Pancreas (tissue), 10 donors: ENCODE results near the gene CYP26B1. TPM values are rescaled to one million over a fixed set of nuclear protein-coding genes. Genes with fewer than 3 reads are reported as not detected.

Experiments
- ATAC-seq, 4 donors: fragments of 200-7000 bp; cut with Tn5 transposase; one replicate each; pipeline versions ENCODE4 v1.8.0 to v1.9.1; 2020; ENCODE audit warnings: mild to moderate bottlenecking in 4 of 4, moderate library complexity in 4 of 4
- DNase-seq, 6 donors: peaks; one replicate each; pipeline ENCODE4 v3.0.0-alpha.2; 2020
- FAIRE-seq: peaks from 2 replicates; lab custom pipeline; 2012; peaks lifted over from hg19 to GRCh38; lab: Jason Lieb, UNC
- H3K27ac ChIP-seq, 4 donors: fragments of 200-600 bp; sonication (generic); 1 replicate in 3 of 4; 2 replicates in 1 of 4; pipeline versions ENCODE4 v1.5.0 to v1.8.0; 2020
- H3K27me3 ChIP-seq, 4 donors: fragments of 200-600 bp; one replicate each; pipeline ENCODE4 v1.8.0; 2021
- H3K36me3 ChIP-seq, 3 donors: fragments of 200-600 bp; sonication (generic) in 1 of 3; one replicate each; pipeline versions ENCODE4 v1.5.0 to v1.8.0; 2020 to 2021
- H3K4me1 ChIP-seq, 3 donors: fragments of 200-600 bp; one replicate each; pipeline ENCODE4 v1.8.0; 2021
- H3K4me3 ChIP-seq, 4 donors: fragments of 200-600 bp; sonication (generic) in 2 of 4; one replicate each; pipeline versions ENCODE4 v1.5.0 to v1.8.0; 2020 to 2021
- H3K9me3 ChIP-seq, 4 donors: fragments of 200-600 bp; one replicate each; pipeline ENCODE4 v1.8.0; 2021
- WGBS, 2 donors: extraction: QIAGEN DNeasy Blood & Tissue Kit; methylation state at CpG; one replicate each; pipeline ENCODE4 v1.1.7; 2013; 5-methylcytosine and 5-hydroxymethylcytosine counted together
- intact Hi-C, 3 donors: fragments of 100-400 bp; cut with DNase I; formaldehyde crosslinking; loops; one replicate each; pipeline versions ENCODE4 v1.11.1 to v1.14.2; 2022
- polyA plus RNA-seq, 2 donors: library from polyadenylated mRNA; stranded (reverse); fragments of 200-250 nt; gene quantifications; one replicate each; pipeline ENCODE4 v1.2.3, GENCODE V29; 2013
- total RNA-seq, 6 donors: library from RNA; stranded (reverse); fragmentation: NEBNext Ultra II Directional in 4 of 6; extraction: Animal tissue kit (Norgen Biotek cat#: 25700) in 4 of 6; gene quantifications; one replicate each; pipeline versions ENCODE4 v1.2.1 to v1.2.4, GENCODE V29; 2021 to 2023
- TF ChIP-seq, protein P1 (sequence below), 4 donors: fragments of 200-600 bp; sonication (generic) in 3 of 4; IDR thresholded peaks; one replicate each; pipeline versions ENCODE4 v1.5.0 to v1.8.0; 2021; ENCODE audit warnings: antibody characterized with exemption in 4 of 4
- donor health status: healthy with polysubstance abuse.
- donor health status: DM: no; HTN: no; CAD: no; lungs with moderate emphysema.
- donor health status: DM: no; HTN: no; CAD: no.
- donor health status: control.
- donor health status: control.
- donor health status: Bipolar disorder and iron deficiency.
- donor health status: DM: yes; HTN: yes; CAD: no.
- donor health status: DM: no; HTN: no; CAD: no.
- donor health status: DM: no; HTN: no; CAD: no.
- donor health status: DM: yes; HTN: yes; CAD: no.

The CYP26B1 gene
- total and polyA plus RNA-seq, 8 donors, result 0.16 to 1.3 (median 0.46) TPM

GRCh38 chr2:72156872-72157271 is 9.2 kb upstream of the CYP26B1 start:
- no peak for ATAC-seq
- Histone ChIP-seq H3K9me3 (no peaks in the 10 kb centered on the region), H3K4me1 (no peaks in the 10 kb centered on the region), H3K27me3 (no peaks in the 10 kb centered on the region), H3K4me3 (no peak overlapping the region), H3K36me3 (no peaks in the 10 kb centered on the region), H3K27ac (no peak overlapping the region)
- no peak for DNase-seq
- WGBS, 2 donors, result 45 to 50% methylated on average over 2 of the region's 2 CpGs
- intact Hi-C loops, result loop anchor here in 1 of 3 donors (10.0 kb wide), 1 partner anchor 418 kb away; no protein-coding TSS in a partner anchor
- TF ChIP-seq, protein P1, sequence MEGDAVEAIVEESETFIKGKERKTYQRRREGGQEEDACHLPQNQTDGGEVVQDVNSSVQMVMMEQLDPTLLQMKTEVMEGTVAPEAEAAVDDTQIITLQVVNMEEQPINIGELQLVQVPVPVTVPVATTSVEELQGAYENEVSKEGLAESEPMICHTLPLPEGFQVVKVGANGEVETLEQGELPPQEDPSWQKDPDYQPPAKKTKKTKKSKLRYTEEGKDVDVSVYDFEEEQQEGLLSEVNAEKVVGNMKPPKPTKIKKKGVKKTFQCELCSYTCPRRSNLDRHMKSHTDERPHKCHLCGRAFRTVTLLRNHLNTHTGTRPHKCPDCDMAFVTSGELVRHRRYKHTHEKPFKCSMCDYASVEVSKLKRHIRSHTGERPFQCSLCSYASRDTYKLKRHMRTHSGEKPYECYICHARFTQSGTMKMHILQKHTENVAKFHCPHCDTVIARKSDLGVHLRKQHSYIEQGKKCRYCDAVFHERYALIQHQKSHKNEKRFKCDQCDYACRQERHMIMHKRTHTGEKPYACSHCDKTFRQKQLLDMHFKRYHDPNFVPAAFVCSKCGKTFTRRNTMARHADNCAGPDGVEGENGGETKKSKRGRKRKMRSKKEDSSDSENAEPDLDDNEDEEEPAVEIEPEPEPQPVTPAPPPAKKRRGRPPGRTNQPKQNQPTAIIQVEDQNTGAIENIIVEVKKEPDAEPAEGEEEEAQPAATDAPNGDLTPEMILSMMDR (IDR thresholded peaks at IDR 0.05), result no peak
- FAIRE-seq, result no peak

DNA sequence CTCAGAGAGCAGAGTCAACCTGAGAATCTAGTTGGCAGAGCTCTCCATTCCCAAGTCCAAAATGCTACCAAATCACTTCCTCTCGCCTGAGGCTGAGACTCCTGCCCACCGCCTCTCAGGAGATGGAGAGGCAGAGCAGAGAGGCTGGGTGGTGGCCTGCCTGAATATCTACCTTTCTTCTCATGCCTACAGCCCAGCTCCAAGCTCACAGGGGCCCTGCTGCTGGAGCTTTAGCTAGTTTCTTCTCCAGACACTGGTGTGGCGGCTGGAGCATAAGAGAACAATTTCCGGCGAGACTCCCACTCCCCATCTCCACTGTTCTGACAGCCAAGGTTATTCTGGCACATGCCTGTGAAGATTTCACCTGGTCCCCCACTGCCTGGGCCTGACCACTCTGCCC is 8.1 kb upstream of the CYP26B1 start:
- no peak overlapping the region for H3K4me3 ChIP-seq
- no peak for DNase-seq
- intact Hi-C loops, result loop anchor here in 1 of 3 donors (10.0 kb wide), 1 partner anchor 419 kb away; no protein-coding TSS in a partner anchor
- no peak overlapping the region for H3K27ac ChIP-seq
- ATAC-seq, result no peak
- WGBS, 2 donors, result 73 to 83% methylated on average over 5 of the region's 5 CpGs
- no peaks in the 10 kb centered on the region for H3K4me1 ChIP-seq
- FAIRE-seq, result no peak
- H3K9me3 ChIP-seq, result no peaks in the 10 kb centered on the region
- H3K27me3 ChIP-seq, result no peaks in the 10 kb centered on the region
- TF ChIP-seq, protein P1 (IDR thresholded peaks at IDR 0.05), result no peak
- H3K36me3 ChIP-seq, result no peaks in the 10 kb centered on the region

- peaks cover 0 to under 1% (median 0%) of the 10 kb centered on the region in 3 donors for H3K4me1 ChIP-seq
- TF ChIP-seq, protein P1 (IDR thresholded peaks at IDR 0.05), result no peak
- FAIRE-seq (no peak), ATAC-seq (no peak), DNase-seq (no peak)
- 67 to 76% methylated on average over 3 of the region's 3 CpGs for WGBS, 2 donors
- intact Hi-C loops, result loop anchor here in 1 of 3 donors (10.0 kb wide), 1 partner anchor 420 kb away; no protein-coding TSS in a partner anchor
- no peak overlapping the region for H3K27ac ChIP-seq
- H3K36me3 ChIP-seq, result no peaks in the 10 kb centered on the region
- no peak overlapping the region for H3K4me3 ChIP-seq
- no peaks in the 10 kb centered on the region for H3K9me3 ChIP-seq
- H3K27me3 ChIP-seq, result no peaks in the 10 kb centered on the region
Measured at GRCh38 chr2:72155151-72155550, 7.5 kb upstream of the CYP26B1 start.

DNA sequence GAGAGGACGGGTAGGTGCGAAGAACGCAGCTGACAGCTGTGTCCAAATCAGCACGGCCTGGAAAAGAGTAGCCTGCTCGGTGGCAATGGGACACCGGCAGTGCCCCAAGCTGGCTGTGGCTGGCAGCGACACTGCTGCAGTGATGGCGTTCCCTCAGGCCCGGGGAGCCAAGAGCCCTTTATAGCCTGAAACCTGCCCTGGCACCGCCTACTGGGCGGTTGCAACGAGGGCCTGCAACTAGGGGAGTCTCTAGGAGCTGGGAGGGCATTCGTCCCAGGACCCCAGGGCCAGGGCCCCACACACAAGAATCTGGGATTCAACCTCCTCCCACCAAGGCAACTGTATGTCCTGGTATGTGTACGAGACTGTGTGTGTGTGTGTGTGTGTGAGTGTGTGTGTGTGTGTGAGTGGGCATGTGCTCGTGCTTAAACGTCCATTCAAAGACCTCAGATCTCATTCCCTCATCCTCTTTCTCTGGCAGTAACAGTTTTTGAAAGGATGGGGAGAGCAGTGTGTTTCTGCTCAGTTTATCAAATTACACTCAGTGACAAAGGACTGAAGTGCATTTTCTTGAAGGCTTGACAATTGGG is 6.8 kb upstream of the CYP26B1 start:
- TF ChIP-seq, protein P1 (IDR thresholded peaks at IDR 0.05), result no peak
- Histone ChIP-seq H3K36me3 (no peaks in the 10 kb centered on the region), H3K4me3 (no peak overlapping the region), H3K27ac (no peak overlapping the region), H3K4me1 (peaks cover 0 to 7% (median 6%) of the 10 kb centered on the region in 3 donors), H3K9me3 (no peaks in the 10 kb centered on the region), H3K27me3 (no peaks in the 10 kb centered on the region)
- ATAC-seq, result no peak
- no peak for FAIRE-seq
- intact Hi-C loops, result loop anchor here in 2 of 3 donors (5.0 to 10.0 kb wide), 2 partner anchors 420 to 607 kb away; no protein-coding TSS in a partner anchor
- peak in 1 of 6 donors; percentile 30 for DNase-seq
- 68 to 74% methylated on average over 16 of the region's 16 CpGs for WGBS, 2 donors

GRCh38 chr2:72153924-72154323 is 6.3 kb upstream of the CYP26B1 start:
- Histone ChIP-seq H3K27me3 (no peaks in the 10 kb centered on the region), H3K9me3 (no peaks in the 10 kb centered on the region), H3K27ac (no peak overlapping the region), H3K4me3 (no peak overlapping the region), H3K36me3 (no peaks in the 10 kb centered on the region), H3K4me1 (peaks cover 0 to 11% (median 8%) of the 10 kb centered on the region in 3 donors)
- FAIRE-seq (no peak), DNase-seq (no peak), ATAC-seq (no peak)
- intact Hi-C loops, result loop anchor here in 2 of 3 donors (5.0 to 10.0 kb wide), 2 partner anchors 421 to 607 kb away; no protein-coding TSS in a partner anchor
- 65 to 82% methylated on average over 5 of the region's 5 CpGs for WGBS, 2 donors
- TF ChIP-seq, protein P1 (IDR thresholded peaks at IDR 0.05), result no peak
